ENCODE results near the gene SSMEM1.

Gene SSMEM1

DNA sequence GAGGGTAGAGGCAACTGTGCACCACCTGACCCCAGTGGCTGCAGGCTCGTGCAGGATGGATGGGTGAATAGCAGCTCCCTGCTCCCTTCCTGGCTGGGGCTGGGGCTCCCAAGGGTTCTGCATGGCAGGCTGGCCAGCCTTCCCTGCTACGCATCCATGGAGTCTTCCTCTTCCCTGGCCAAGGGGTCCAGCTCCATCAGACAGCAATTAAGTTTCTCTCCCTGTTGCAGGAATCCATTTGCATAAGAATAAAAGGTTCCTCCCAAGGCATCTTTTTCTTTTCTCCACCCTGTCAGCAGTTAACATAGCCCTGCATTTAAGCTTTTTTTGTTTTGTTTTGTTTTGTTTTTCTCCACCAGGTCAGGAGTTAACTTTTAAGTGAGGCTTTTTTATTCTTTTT, 49.0 kb downstream of the SSMEM1 start:
- no peak for DNase-seq

DNA sequence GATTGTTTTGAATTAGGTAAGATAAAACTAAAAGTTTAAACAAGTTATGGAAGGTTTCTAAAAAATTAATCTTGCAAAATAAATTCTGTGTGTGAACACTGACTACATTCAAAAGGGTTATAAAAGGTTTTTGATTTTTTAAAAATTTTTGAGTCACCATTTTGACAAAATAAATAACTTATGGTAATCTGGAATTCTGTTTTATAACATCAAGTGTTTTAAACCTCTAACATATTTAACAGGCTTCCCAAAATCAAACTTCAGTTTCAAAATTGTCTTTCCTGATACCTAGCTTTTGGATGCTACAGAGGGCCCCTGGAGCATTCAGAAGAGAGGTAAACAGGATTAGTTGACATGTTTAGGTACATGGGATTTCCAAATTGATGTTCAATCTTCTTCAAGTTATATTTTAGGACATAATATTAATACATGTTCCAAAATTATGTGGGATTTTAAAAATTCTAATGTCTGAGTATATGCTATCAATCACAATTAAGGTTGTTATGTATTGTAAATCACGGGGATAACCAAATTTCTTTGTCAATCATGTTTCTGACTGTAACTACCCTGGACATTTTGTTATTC, 50.9 kb downstream of the SSMEM1 start:
- DNase-seq, result no peak

DNA sequence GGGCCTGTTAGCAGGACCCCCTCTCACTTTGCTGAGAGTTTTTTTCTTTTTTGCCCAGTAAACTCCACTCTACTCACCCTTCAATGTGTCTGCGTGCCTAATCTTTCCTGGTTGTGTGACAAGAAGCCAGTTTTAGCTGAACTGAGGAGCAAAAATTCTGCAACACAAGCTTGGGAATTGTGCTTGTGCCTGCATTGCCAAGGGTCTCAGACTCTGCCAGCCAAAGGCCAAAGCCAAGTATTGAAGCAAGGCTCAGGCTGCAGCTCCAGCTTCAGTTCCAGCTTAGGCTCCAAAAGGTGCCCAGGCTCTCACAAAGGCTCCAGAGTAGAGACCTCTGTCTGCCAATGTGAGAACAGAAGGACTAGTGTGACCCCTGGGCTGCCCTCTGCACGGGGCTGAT, 54.8 kb downstream of the SSMEM1 start:
- DNase-seq, result no peak

DNA sequence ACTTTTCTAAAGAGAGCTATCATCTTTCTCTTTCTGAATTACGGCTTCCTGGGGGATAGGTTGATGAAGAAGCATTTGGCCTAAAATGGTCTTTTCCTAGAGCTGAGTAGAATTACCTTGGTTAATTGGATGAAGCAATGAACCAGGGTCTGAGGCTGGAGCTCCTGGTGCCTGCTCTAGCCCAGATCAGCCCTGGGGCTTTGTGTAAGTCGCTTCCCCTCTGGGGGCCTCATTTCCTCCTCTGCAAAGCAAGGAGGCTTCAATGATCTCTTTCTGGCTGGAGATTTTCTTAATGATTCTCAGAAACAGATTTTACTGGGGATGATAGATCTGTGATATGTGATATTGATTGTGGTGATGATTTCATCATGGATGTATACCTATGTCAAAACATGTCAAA, 55.5 kb downstream of the SSMEM1 start:
- DNase-seq, result no peak
